Calu3 (cell line): Measurements from ENCODE around the gene C19orf85. TPM values are rescaled to one million over a fixed set of nuclear protein-coding genes. Genes with fewer than 3 reads are reported as not detected.
A peak's percentile ranks its signal among the peaks of the same experiment; 100 is the strongest.

ENCODE experiments used
- BruUV-seq: library from RNA; stranded (reverse); fragments of 400-500 nt; replicated peaks from 2 replicates; lab custom pipeline; 2021; lab: Mats Ljungman, UMichigan
- CTCF ChIA-PET: fragments of 300-600 bp; sonication (Branson Sonifier 250); formaldehyde crosslinking; loops from one replicate; lab custom pipeline; 2022; ENCODE audit warnings: antibody characterized with exemption; lab: Charles Lee
- DNase-seq: peaks from one replicate; pipeline ENCODE4 v3.0.0; 2022
- H3K27ac Mint-ChIP-seq: one replicate; pipeline ENCODE4 v1.8.0; 2022; ENCODE audit warnings: mixed read lengths; ENCODE audit not compliant: unreplicated experiment
- H3K27me3 Mint-ChIP-seq: one replicate; pipeline ENCODE4 v1.8.0; 2022; ENCODE audit warnings: mixed read lengths; ENCODE audit not compliant: unreplicated experiment
- H3K36me3 Mint-ChIP-seq: one replicate; pipeline ENCODE4 v1.8.0; 2022; ENCODE audit warnings: mild to moderate bottlenecking, moderate library complexity, mixed read lengths; ENCODE audit not compliant: insufficient read depth, unreplicated experiment
- H3K4me1 Mint-ChIP-seq: one replicate; pipeline ENCODE4 v1.8.0; 2022; ENCODE audit warnings: mild to moderate bottlenecking, low read depth, mixed read lengths; ENCODE audit not compliant: unreplicated experiment
- H3K4me3 Mint-ChIP-seq: one replicate; pipeline ENCODE4 v1.8.0; 2022; ENCODE audit warnings: mild to moderate bottlenecking, low read depth, moderate library complexity, mixed read lengths; ENCODE audit not compliant: unreplicated experiment
- H3K9me3 Mint-ChIP-seq: one replicate; pipeline ENCODE4 v1.8.0; 2022; ENCODE audit warnings: low read depth, mixed read lengths; ENCODE audit not compliant: unreplicated experiment
- CTCF ChIP-seq: fragments of 200-600 bp; IDR thresholded peaks from one replicate; pipeline ENCODE4 v1.8.0; 2022; ENCODE audit warnings: antibody characterized with exemption; ENCODE audit not compliant: unreplicated experiment
- intact Hi-C: fragments of 100-400 bp; cut with micrococcal nuclease; formaldehyde crosslinking; loops from one replicate; pipeline ENCODE4 v1.10.0; 2022; ENCODE audit not compliant: unreplicated experiment
- total RNA-seq: library from RNA; stranded (reverse); gene quantifications from 2 replicates; pipeline ENCODE4 v1.2.3, GENCODE V29; 2022

The C19orf85 gene
- total RNA-seq, 1 experiment from 2014 or later = not detected

- no peak for TF ChIP-seq CTCF
- Mint-ChIP-seq H3K36me3 (peaks cover 28% of the 10 kb centered on the region), H3K4me3 (peak overlapping the region; percentile 63), H3K27me3 (peaks cover 5% of the 10 kb centered on the region), H3K27ac (peak overlapping the region; percentile 74), H3K9me3 (no peaks in the 10 kb centered on the region), H3K4me1 (peaks cover 15% of the 10 kb centered on the region)
- BruUV-seq = no TSS peak
- CTCF ChIA-PET = no interaction called here
- peak; percentile 80 for DNase-seq
- intact Hi-C loops = no loop called here
Measured at GRCh38 chr19:55472463-55472862, 7.9 kb upstream of the C19orf85 start.

GRCh38 chr19:55471266-55471665 is 6.7 kb upstream of the C19orf85 start:
- peaks cover 16% of the 10 kb centered on the region for H3K36me3 Mint-ChIP-seq
- H3K4me3 Mint-ChIP-seq = no peak overlapping the region
- TF ChIP-seq CTCF = no peak
- TSS peak; percentile 62 for BruUV-seq
- intact Hi-C loops = no loop called here
- no peak for DNase-seq
- H3K9me3 Mint-ChIP-seq = no peaks in the 10 kb centered on the region
- CTCF ChIA-PET = no interaction called here
- peaks cover 26% of the 10 kb centered on the region for H3K4me1 Mint-ChIP-seq
- no peak overlapping the region for H3K27ac Mint-ChIP-seq
- peaks cover 17% of the 10 kb centered on the region for H3K27me3 Mint-ChIP-seq

- intact Hi-C loops = loop anchor here (1.0 to 5.0 kb wide), 2 partner anchors 35 to 164 kb away; no protein-coding TSS in a partner anchor
- Mint-ChIP-seq H3K36me3 (peaks cover 5% of the 10 kb centered on the region), H3K27me3 (peaks cover 48% of the 10 kb centered on the region), H3K9me3 (no peaks in the 10 kb centered on the region), H3K4me1 (peaks cover 30% of the 10 kb centered on the region), H3K27ac (no peak overlapping the region), H3K4me3 (no peak overlapping the region)
- no peak for DNase-seq
- no TSS peak for BruUV-seq
- TF ChIP-seq CTCF = no peak
- CTCF ChIA-PET = interaction anchor here (0.6 to 2.8 kb wide), 9 partner anchors 8 to 164 kb away, joined by 3 to 25 read pairs (median 4); partner anchors contain the start of genes NAT14 and ZNF628
Measured at GRCh38 chr19:55468054-55468393, 3.5 kb upstream of the C19orf85 start.

GRCh38 chr19:55467236-55468053 is 2.9 kb upstream of the C19orf85 start:
- no peak overlapping the region for H3K27ac Mint-ChIP-seq
- intact Hi-C loops = loop anchor here (1.0 to 5.0 kb wide), 2 partner anchors 36 to 165 kb away; no protein-coding TSS in a partner anchor
- peak; percentile 90 for DNase-seq

More at GRCh38 chr19:55467236-55468053, 2.9 kb upstream of the C19orf85 start:
- TF ChIP-seq CTCF = peak; percentile 99
- H3K9me3 Mint-ChIP-seq = no peaks in the 10 kb centered on the region
- CTCF ChIA-PET = interaction anchor here (0.6 to 2.8 kb wide), 13 partner anchors 8 to 388 kb away, joined by 3 to 25 read pairs (median 4); partner anchors contain the start of genes NAT14, ZNF628 and ZNF784
- H3K27me3 Mint-ChIP-seq = peaks cover 54% of the 10 kb centered on the region
- BruUV-seq = no TSS peak
- H3K4me1 Mint-ChIP-seq = peaks cover 33% of the 10 kb centered on the region
- no peak overlapping the region for H3K4me3 Mint-ChIP-seq
- peaks cover 6% of the 10 kb centered on the region for H3K36me3 Mint-ChIP-seq
